ENCODE results near the gene TUT1.

The TUT1 gene

DNA sequence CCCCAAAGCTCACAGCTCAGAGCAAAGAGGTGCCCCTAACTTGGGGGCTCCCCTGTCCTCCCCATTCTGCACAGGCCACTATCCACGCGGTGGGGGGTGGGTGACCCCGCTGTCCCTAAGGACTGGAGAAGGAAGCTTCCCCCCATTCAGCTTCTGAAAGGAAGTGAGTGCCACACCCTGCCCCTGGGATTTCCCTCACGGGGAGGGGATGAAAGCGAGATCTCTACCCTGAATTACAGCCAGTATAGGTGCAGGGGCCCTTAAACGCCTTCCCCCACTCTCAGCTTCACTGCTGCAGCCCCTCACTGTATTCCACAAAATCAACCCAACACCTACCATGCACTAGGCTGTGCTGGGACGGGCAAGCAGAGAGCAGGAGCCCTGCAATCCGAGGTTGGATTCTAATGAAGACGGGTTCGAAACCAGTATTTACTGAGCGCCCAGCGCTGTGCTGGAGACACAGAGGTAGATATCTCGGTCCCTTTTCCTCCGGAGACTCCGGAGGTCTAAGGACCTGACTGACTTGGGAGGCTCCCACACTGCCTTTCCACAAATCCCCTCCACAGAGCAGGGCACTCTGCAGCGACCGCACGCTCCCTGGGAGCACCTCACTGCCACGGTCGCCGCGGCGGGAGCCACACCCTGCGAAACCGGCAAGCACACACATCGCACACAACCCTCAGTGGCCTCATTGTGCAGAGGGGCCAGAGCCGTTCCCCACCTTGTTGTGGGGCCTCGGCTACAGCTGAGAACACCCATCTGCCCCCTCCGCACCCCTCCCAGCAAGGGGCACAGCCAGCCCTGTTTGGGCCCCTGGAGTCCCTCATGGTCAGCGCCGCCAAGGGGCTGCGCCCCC lies 46.5 kb downstream of the TUT1 start:
- DNase-seq = no peak

DNA sequence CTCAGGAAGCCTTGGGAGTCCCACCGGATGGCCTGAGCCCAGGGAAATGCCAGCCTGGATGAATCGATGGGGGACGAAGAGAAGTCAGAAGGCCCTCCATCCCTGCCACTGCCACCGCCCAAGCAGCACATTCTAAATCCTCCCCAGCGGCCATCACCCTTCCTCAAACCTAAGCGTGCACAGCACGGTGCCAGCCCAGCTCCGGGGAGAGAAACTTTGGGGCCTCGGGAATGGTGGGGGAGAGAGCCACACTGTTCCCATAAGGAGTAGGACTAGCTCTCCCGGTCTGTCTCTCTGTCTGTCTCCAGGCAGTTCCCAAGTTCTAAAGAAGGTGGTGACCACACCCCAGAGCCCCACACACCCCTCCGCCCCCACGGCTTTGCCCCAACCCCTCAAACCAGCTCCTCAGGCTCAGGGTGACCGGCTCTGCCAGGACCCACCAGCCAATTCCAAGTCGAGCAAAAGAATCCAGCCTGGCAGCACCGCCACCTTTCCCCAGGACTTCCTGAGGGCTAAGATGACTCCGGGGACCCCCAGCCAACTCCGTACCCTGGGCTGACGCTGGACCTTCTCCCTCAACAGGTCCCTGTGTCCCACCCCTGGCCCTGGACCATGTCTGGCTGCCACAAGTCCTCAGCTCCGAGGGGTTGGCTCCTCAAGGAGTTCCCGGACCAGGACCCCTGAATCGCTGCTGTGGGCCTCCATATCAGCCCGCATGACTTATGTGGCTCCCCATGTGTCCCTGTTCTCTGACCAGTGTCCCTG lies 47.5 kb downstream of the TUT1 start:
- peak in 1 of 56 donors; percentile 16 for DNase-seq

DNA sequence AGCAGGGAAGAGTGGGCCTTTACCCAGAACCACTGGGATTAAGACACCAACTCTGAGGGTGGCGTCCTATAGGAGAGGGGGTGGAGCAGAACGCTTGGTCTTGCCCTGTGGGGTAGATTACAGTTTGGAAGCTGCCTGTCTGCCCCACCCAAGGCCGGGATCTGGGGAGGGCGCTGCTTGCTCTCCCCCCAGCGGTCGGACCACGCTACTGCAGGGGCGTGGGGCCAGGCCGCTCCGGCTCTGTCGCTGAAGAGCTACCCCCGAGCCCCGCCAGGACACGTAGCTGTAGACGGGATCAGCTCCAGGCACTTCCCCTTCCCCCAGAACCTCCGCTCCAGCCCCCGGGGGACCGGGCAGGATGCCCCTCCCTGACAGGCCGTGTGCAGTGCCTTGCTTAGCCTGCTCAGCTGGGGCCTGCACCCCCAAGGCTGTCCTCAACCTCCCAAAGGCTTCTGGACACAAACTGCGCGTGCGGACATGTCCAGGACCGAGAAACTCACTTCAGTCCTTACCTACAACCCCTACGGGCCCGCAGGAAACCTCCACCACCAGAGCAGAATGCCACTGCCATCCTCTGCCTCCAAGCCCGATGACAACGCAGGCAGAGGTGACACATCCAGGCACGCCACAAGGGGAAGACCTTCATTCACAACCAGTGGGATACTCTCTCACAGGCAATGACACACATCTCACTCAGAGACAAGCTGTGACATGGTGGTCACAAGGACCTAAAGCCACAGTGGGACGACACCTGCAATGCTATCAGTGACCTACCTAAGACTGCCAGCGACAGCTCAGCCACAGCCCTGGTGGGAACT lies 48.4 kb downstream of the TUT1 start:
- peak in 41 of 56 donors; percentile 20 to 75 (median 48) for DNase-seq

DNA sequence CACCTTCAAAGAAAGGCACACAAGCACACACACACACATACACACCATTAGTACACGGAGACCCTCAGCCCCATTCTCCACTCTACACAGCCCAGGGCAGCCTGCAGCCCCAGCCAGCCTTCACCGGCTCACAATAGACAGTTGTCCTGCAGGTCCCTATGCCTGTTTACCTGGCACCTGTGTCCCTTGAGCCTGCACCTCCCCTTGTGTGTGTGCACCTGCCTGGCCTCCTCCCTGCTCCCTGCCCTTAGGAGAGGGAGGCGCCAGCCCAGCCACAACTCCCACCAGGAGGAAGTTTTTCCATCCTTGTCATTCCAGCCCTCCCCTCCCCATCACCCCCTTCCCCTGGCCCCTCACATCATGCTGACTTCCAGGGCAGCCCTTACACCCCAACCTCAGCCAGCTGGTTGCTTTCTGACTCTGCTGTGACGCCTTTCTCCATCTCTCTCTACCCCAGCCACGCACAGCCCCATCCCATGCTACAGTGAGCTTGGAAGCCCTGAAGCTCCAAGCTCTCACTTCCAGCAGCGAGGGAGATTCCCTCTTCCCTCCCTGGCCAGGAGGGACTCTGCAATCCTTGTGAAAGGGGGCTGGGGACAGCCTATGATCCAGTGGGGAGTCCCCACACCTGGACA lies 49.1 kb downstream of the TUT1 start:
- DNase-seq = no peak

DNA sequence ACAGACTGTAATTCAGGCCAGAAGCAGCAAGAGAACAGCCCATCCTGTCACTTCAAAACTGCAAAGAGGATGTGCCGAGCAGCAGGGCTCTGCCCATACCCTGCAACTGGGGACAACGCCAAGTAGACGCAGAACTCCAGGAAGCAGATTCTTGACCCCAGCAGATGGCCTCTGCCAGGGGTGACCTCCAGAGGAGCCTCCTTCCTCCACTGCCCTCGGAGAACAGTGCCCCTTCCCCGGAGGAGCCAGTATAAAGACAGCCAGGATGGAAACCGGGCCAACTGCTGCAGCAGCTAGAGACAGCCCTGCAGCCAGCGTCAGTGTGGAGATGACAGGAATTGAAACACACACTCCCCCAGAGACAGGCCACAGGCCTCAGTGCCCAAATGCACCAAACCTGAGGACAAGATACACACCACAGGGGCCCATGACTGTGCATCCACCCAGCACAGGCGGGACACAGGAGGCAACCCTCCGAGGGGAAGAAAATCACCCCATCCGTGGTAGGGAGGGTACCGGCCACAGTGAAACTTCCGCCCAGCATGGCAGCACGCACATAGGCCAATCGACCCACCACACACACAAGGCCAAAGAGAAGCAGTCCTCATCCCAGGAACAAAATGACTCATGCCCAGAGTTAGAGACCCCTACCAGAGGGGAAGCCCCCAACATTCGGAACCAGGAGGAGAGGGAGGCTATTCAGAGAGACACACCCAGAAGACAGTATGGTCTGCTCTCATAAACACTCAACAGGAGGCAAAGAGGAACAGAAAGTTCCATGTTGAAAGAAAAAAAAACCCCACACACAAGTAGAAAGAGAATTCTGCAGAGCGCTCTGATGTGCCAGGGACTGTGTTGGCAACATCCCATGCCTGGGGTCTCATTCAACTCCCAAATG lies 50.3 kb downstream of the TUT1 start:
- peak in 9 of 56 donors; percentile 7 to 53 (median 24) for DNase-seq

DNA sequence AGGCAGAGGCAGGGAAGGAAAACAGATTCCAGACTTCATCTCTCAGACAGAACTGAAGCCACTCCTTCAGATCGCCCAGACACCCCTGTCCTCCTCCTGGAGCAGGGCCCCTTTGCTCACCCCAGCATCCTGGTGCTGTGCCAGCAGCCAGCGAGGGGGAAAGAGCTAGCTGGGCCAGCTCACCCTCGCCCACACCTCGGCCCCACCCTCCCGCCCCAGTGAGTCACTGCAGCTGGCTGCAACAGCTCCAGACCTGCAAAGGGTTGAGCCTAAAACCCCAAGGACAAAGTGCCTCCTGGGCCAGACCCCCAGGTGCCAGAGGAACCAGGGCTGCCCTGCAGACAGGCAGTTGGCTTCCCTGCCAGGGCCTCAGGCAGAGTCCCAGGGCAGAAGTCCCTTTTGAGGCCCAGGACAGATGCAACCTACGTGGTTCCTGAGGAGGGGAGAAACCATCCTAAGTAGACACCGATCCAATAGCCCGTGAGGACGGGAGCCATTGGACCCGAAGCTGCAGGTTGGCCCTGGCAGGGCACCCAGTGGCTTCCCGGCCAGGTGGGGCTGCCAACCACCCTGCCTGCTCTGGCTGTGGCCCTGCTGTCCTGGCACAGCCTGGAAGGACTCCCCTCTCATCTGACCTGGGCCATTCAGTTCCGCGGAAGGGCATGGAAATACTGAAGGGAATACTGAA lies 51.9 kb downstream of the TUT1 start:
- peak in 1 of 56 donors; percentile 10 for DNase-seq

DNA sequence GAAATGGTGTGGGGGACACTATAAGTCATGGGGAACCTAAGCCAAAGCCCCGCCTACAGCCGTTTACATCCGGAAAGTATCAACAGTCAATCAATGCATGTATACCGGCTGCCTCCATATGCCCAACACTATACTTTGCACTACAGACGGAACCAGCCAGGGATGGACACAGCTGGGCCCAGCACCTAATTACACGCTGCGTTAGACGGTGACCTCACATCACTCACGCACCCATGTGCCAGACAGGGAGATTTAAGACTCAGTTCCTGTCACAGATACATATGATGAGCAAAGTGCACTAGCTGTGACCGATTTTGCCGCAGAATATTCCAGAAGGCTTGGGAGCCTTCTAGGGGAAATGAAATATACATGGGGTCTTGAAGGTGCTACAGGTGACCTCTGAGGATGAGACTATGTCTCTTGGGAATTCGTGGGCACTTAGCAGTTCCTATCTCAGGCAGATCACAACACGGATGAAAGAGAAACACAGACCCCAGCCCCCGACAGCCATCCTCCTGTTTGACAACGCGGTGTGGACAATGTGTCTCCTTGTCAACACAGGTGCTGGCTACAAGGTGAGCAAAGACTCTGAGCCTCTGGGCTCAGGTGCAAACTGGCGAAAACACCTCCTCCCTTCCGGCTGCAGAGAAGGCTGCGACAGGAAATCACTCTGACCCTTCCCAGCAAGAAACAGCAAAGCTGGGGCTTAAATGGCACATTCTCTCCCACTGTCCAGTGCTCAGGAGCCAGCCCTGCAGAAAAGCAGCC lies 52.7 kb downstream of the TUT1 start:
- DNase-seq = no peak

DNA sequence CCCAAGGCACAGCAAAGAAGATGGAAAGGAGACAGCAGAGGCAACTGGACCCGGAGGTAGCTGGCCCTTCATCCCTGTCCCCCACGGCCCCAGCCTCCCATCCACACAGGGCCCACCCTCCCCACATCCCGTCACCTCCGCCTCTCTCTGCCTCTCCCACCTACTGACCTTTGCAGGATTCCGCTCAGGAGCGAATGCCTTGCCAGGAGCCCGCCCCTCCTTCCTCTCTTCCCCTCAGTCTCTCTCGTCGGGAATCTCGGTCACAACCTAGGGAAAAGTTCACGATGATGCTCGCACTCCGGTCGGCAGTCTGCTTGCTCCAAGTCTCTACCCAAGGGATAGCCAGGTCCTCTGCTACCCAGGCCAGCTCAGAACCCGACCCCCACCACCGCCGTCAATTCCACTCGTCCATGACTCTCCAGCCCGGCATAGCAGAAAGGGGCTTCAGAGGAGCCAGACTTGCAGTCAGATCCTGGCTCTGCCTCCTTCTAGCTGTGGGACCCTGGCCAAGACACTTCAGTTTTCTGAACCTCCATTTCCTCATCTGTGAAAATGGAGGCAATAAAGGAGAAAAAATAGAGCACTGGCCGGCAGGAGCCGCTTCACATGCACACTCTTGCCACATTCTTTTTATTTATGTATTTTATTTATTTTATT lies 54.9 kb downstream of the TUT1 start:
- DNase-seq = no peak

DNA sequence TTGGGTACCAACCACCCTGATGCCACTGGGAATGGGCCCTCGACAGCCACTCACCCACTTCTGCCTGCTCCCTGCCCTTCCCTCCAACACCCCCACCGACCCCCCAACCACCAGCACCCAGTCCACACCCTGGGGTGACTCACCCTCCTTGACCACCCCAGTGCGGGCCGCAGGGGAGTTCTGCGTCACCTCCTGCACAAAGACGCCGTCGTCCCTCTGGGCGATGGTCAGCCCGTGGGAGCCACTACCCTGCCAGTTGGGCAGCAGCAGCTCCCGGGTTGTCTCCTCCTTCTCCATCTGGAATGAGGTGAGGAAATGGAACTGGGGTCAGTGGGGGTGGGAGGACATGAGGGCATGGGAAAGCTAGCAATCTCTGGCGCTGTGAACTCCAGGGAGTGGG lies 55.5 kb downstream of the TUT1 start:
- no peak for DNase-seq

DNA sequence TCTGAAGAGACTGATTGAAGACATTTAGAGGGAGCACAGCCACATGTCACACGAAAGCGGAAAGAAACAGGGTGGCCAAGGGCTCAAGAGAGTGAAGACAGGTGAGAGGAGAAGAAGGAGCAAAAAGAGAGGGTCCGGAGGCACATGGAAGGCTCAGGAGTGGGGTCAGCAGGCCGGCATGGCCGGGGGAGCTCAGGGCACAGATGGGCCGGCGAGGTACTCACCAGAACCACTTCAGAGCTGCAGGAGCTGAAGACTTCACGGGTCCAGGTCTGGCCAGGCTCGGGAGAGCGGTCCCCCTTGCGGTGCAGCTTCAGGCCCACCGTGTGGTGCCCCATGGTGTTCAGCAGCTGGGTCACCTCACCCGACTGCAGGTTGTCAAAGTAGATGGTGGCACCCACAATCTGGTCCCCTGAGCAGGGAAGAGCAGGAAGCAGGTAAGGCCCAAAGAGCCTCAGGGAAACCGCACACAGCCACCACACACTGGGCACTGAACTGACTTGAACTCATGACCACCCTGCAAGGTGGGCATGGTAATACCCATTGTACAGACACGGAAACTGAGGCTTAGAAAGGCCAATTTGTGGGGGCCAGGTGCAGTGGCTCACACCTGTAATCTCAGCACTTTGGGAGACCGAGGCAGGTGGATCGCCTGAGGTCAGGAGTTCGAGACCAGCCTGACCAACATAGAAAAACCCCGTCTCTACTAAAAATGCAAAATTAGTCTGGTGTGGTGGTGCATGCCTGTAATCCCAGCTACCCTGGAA lies 56.4 kb downstream of the TUT1 start:
- no peak for DNase-seq

DNA sequence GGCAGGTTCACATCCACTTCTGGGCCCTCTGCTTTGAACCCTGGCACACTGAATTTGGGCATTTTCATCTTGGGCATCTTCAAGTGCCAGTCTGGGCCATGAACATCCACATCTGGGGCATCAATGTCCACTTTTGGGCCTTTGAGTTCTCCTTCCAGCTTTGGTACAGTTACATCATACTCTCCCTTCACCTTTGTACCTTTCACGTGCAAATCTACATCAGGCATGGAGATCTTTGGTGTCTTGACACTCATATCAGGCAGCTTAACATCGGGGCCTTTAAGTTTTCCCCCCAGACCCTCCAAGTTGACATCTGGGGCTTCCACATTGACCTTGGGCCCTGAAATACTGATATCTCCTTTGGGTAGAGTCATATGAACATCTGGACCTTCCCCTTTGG lies 59.2 kb downstream of the TUT1 start:
- no peak for DNase-seq

All from amygdala (tissue), 56 donors.